SK-N-MC (cell line): Measurements from ENCODE around the gene TTBK2.

ENCODE experiments used
- EZH2 ChIP-seq: fragments of 200-600 bp; sonication (generic); IDR thresholded peaks from one replicate; pipeline ENCODE4 v1.6.1; 2017; ENCODE audit warnings: antibody characterized with exemption
- FOXP2 ChIP-seq: optimal IDR thresholded peaks from 2 replicates; pipeline ENCODE3; 2011; ENCODE audit warnings: mild to moderate bottlenecking, moderate library complexity; ENCODE audit not compliant: insufficient read depth; ENCODE audit errors: extremely low read length, control extremely low read depth
- POLR2AphosphoS5 ChIP-seq: IDR thresholded peaks from 2 replicates; pipeline ENCODE4 v1.6.1; 2012; ENCODE audit warnings: mild to moderate bottlenecking, low read depth, low read length, borderline replicate concordance

GRCh38 chr15:42879443-42879842, 41.1 kb downstream of the TTBK2 start:
- TF ChIP-seq EZH2: no peak
- TF ChIP-seq POLR2AphosphoS5: no peak
- TF ChIP-seq FOXP2: no peak
